Gastroesophageal sphincter (tissue), 4 donors: Measurements from ENCODE around the gene EEF2. TPM values are rescaled to one million over a fixed set of nuclear protein-coding genes. Genes with fewer than 3 reads are reported as not detected.
"Not testable (repeated sequence)": the region's sequence is repeated elsewhere in the genome, so short reads cannot be mapped to it uniquely, and the experiment has no call there.

ENCODE experiments used
- ATAC-seq: fragments of 150-250 bp; one replicate; pipeline ENCODE4 v1.9.1; 2016; ENCODE audit warnings: mild to moderate bottlenecking, moderate library complexity
- H3K27ac ChIP-seq, 4 donors: fragments of 200-600 bp; sonication (generic) in 3 of 4; 1 replicate in 3 of 4; 2 replicates in 1 of 4; pipeline ENCODE4 v1.5.1; 2016 to 2019
- H3K27me3 ChIP-seq: fragments of 200-600 bp; sonication (generic); one replicate; pipeline ENCODE4 v1.5.1; 2019
- H3K36me3 ChIP-seq, 2 donors: fragments of 200-600 bp; sonication (generic); one replicate each; pipeline ENCODE4 v1.5.1; 2019; ENCODE audit warnings: control low read depth in 1 of 2
- H3K4me1 ChIP-seq, 3 donors: fragments of 200-600 bp; sonication (generic); 1 replicate in 2 of 3; 2 replicates in 1 of 3; pipeline ENCODE4 v1.5.1; 2016 to 2019; ENCODE audit warnings: control low read depth in 2 of 3
- H3K4me3 ChIP-seq, 2 donors: fragments of 200-600 bp; sonication (generic); one replicate each; pipeline ENCODE4 v1.5.1; 2019; ENCODE audit warnings: mild to moderate bottlenecking in 1 of 2, moderate library complexity in 1 of 2
- H3K9me3 ChIP-seq, 3 donors: fragments of 200-600 bp; sonication (generic); one replicate each; pipeline ENCODE4 v1.5.1; 2017 to 2019; ENCODE audit warnings: control low read depth in 2 of 3
- EP300 ChIP-seq: sonication (generic); formaldehyde crosslinking; IDR thresholded peaks from one replicate; pipeline ENCODE4 v1.6.1; 2017; ENCODE audit warnings: antibody characterized with exemption, mild to moderate bottlenecking
- POLR2A ChIP-seq, 2 donors: fragments of 450-650 bp; IDR thresholded peaks; one replicate each; pipeline ENCODE4 v1.6.1; 2017; ENCODE audit warnings: antibody characterized with exemption in 2 of 2, mild to moderate bottlenecking in 2 of 2, moderate library complexity in 1 of 2
- POLR2AphosphoS5 ChIP-seq: sonication (generic); formaldehyde crosslinking; IDR thresholded peaks from one replicate; pipeline ENCODE4 v1.6.1; 2017; ENCODE audit warnings: antibody characterized with exemption
- WGBS, 2 donors: methylation state at CpG; one replicate each; pipeline ENCODE4 v1.1.5; 2018; ENCODE audit warnings: low coverage in 1 of 2; 5-methylcytosine and 5-hydroxymethylcytosine counted together
- total RNA-seq, 4 donors: library from RNA; depleted of rRNA; stranded (reverse); fragments of >200 nt; gene quantifications; one replicate each; pipeline ENCODE4 v1.1.0, GENCODE V29; 2016
- TF ChIP-seq, protein P1 (sequence below), 4 experiments: fragments of 200-600 bp in 2 of 4; fragments of 450-650 bp in 2 of 4; sonication (generic) in 1 of 4; IDR thresholded peaks; one replicate each; pipeline ENCODE4 v1.5.1; 2017 to 2019; ENCODE audit warnings: antibody characterized with exemption in 4 of 4, mild to moderate bottlenecking in 2 of 4, moderate library complexity in 2 of 4

Gene EEF2
- total RNA-seq, 4 donors from 2014 or later: 2,212 to 2,463 (median 2,311) TPM

GRCh38 chr19:3970313-3970807, 14.9 kb downstream of the EEF2 start:
- Histone ChIP-seq H3K9me3 (no peaks in the 10 kb centered on the region), H3K4me3 (peak overlapping the region; percentile 80 to 100), H3K36me3 (peaks cover 0 to 41% of the 10 kb centered on the region in 2 donors), H3K27me3 (no peaks in the 10 kb centered on the region), H3K4me1 (peaks cover 0 to 59% (median 33%) of the 10 kb centered on the region in 3 donors), H3K27ac (peak overlapping the region; percentile 98 to 100 (median 98))
- WGBS, 2 donors: 0% methylated on average over 3 to 18 of the region's 22 CpGs
- TF ChIP-seq, protein P1, sequence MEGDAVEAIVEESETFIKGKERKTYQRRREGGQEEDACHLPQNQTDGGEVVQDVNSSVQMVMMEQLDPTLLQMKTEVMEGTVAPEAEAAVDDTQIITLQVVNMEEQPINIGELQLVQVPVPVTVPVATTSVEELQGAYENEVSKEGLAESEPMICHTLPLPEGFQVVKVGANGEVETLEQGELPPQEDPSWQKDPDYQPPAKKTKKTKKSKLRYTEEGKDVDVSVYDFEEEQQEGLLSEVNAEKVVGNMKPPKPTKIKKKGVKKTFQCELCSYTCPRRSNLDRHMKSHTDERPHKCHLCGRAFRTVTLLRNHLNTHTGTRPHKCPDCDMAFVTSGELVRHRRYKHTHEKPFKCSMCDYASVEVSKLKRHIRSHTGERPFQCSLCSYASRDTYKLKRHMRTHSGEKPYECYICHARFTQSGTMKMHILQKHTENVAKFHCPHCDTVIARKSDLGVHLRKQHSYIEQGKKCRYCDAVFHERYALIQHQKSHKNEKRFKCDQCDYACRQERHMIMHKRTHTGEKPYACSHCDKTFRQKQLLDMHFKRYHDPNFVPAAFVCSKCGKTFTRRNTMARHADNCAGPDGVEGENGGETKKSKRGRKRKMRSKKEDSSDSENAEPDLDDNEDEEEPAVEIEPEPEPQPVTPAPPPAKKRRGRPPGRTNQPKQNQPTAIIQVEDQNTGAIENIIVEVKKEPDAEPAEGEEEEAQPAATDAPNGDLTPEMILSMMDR (IDR thresholded peaks at IDR 0.05): no peak
- TF ChIP-seq EP300 (no peak), POLR2A (IDR thresholded peaks at IDR 0.05) (no peak), POLR2AphosphoS5 (no peak)
- ATAC-seq: no peak

DNA sequence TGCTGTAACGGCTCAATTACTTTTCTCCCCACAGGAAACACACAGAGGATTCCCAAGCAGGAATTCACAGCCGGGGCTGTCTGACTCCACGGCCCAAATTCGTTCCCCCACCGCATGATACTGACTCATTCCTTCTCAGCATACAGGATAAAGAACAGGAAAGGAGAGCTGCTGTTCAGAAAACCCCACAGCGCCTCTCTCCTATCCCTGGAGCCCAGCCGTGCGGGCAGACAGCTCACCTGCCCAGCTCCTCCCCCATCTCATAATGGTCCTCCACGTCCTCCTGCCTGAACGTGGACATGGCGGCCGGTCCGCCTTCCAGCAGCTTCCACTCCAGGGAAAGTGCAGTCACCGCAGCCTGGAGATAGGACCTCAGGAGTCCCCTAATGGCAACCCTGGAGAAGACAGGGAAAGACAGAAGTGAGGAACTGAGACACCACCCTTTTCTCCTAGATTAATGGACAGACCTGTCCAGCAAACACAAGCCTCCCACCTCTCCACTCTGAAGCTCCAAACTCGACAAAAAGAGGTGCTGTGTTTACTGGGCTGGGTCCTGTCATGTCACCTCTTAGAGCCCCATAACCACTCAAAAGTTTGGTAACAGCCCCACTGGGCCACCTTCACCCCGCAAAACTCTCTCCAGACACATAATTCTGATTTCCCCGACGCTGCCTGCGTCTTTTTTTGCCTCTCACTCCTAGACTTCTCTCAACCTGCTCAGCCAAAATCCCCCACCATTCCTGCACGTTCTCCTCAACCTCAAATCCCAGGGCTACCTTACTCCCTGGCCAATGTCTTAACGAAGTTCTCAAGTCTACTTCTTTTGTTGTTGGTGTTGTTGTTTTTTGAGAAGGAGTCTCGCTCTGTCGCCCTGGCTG, 15.6 kb downstream of the EEF2 start:
- TF ChIP-seq EP300 (no peak), POLR2AphosphoS5 (peak; percentile 86), POLR2A (IDR thresholded peaks at IDR 0.05) (peak in 1 of 2 donors; percentile 24)
- TF ChIP-seq, protein P1 (IDR thresholded peaks at IDR 0.05): peak in 2 of 4 experiments; percentile 12 to 28
- Histone ChIP-seq H3K4me3 (peak overlapping the region; percentile 80 to 100), H3K9me3 (no peaks in the 10 kb centered on the region), H3K4me1 (peaks cover 0 to 66% (median 33%) of the 10 kb centered on the region in 3 donors), H3K27ac (peak overlapping the region; percentile 98 to 100 (median 98)), H3K27me3 (no peaks in the 10 kb centered on the region), H3K36me3 (peaks cover 0 to 42% of the 10 kb centered on the region in 2 donors)
- WGBS, 2 donors: 4 to 7% methylated on average over 9 to 11 of the region's 23 CpGs
- ATAC-seq: no peak

DNA sequence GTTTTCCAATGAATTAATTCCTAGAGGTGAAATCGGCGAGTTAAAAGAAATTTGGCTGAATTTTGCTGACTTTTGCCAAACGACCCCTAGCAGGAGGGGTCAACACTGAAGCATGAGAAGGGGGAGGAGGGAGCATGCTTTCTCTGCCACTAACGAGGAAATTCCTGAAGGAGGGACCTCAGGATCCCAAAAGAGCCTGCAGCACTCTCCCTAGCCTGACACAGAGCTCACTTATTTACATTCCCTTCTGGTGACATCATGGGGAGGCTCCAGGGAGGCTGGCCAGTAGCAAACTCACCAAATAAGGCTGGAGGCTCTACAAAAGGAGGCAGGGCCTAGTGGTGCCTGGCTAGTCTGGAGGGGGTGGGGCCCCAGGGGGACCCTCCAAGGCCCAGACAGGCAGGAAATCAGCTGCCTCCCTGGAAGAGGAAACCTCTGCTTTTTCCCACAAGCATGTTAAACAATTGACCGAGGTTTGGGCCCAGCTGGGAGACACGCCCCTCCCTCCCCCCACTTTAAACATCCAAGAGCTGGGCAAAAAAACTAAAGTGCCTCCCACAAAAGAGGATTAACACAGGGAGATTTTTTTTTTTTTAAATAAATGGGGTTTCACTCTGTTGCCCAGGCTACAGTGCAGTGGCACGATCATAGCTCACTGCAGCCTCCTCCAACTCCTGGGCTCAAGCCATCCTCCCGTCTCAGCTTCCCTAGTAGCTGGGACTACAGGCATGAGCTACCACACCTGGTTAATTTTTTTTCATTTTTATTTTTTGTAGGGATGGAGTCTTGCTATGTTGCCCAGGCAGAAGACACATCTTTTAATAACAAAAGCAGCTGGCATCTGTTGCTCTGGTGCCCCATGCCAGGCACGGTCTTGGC, 16.5 kb downstream of the EEF2 start:
- Histone ChIP-seq H3K27me3 (no peaks in the 10 kb centered on the region), H3K4me3 (peak overlapping the region; percentile 80 to 100), H3K27ac (peak overlapping the region; percentile 98 to 100 (median 98)), H3K9me3 (no peaks in the 10 kb centered on the region), H3K4me1 (peaks cover 0 to 74% (median 33%) of the 10 kb centered on the region in 3 donors), H3K36me3 (peaks cover 0 to 51% of the 10 kb centered on the region in 2 donors)
- peak; percentile 8 to 19 for TF ChIP-seq POLR2A (IDR thresholded peaks at IDR 0.05)
- TF ChIP-seq EP300: no peak
- TF ChIP-seq, protein P1 (IDR thresholded peaks at IDR 0.05): no peak
- TF ChIP-seq POLR2AphosphoS5: peak; percentile 94
- WGBS, 2 donors: 5 to 7% methylated on average over 7 of the region's 9 CpGs
- peak; percentile 87 for ATAC-seq

DNA sequence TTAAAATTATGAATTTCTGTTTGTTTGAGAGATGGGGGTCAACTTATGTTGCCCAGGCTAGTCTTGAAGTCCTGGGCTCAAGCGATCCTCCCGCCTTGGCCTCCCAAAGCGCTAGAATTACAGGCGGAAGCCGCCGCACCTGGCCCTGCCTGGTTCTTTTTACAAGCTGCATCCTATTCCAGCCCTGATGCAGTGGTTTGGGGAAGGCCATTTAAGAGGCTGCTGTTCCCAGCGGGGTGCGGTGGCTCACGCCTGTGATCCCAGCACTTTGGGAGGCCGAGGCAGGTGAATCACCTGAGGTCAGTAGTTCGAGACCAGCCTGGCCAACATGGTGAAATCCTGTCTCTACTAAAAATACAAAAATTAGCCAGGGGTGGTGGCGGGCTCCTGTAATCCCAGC, 17.3 kb downstream of the EEF2 start:
- Histone ChIP-seq H3K4me3 (peak overlapping the region in 1 of 2 donors; percentile 100), H3K36me3 (peaks cover 0 to 59% of the 10 kb centered on the region in 2 donors), H3K4me1 (peaks cover 0 to 77% (median 33%) of the 10 kb centered on the region in 3 donors), H3K27ac (peak overlapping the region; percentile 91 to 100 (median 98))
- not testable (repeated sequence) for H3K9me3 ChIP-seq, H3K27me3 ChIP-seq, ATAC-seq
- WGBS, 2 donors: 70 to 71% methylated on average over 6 to 7 of the region's 12 CpGs
